Mesodermal cell (in vitro differentiated cells): ENCODE data around the gene ATF6.

Experiments used
- H3K27ac ChIP-seq: 2 replicates; pipeline ENCODE4 v1.7.0; 2013; ENCODE audit warnings: mild to moderate bottlenecking, low read depth, low read length, moderate library complexity; ENCODE audit not compliant: severe bottlenecking
- H3K36me3 ChIP-seq: 2 replicates; pipeline ENCODE4 v1.7.1; 2013; ENCODE audit warnings: mild to moderate bottlenecking, low read length, moderate library complexity; ENCODE audit not compliant: control insufficient read depth, insufficient read depth
- H3K4me1 ChIP-seq: one replicate; pipeline ENCODE4 v1.7.1; 2013; ENCODE audit warnings: mild to moderate bottlenecking, low read length; ENCODE audit not compliant: insufficient read depth, control insufficient read depth, poor library complexity, severe bottlenecking
- H3K4me3 ChIP-seq: 2 replicates; pipeline ENCODE4 v1.7.0; 2013; ENCODE audit warnings: low read length, control low read depth, mild to moderate bottlenecking; ENCODE audit not compliant: insufficient read depth, poor library complexity, severe bottlenecking; ENCODE audit errors: extremely low read depth
- H3K9me3 ChIP-seq: 2 replicates; pipeline ENCODE4 v1.7.1; 2013; ENCODE audit warnings: mild to moderate bottlenecking, low read length, moderate library complexity; ENCODE audit not compliant: control insufficient read depth
- WGBS, 2 experiments: methylation state at CpG; one replicate each; pipeline ENCODE4 v1.1.5; 2013; ENCODE audit warnings: missing lambda C conversion rate in 2 of 2; ENCODE audit not compliant: insufficient coverage in 2 of 2; 5-methylcytosine and 5-hydroxymethylcytosine counted together

The ATF6 gene

GRCh38 chr1:162011337-162012012 is 245.4 kb downstream of the ATF6 start:
- no peaks in the 10 kb centered on the region for H3K9me3 ChIP-seq
- H3K4me1 ChIP-seq: no peaks in the 10 kb centered on the region
- no peak overlapping the region for H3K4me3 ChIP-seq
- H3K27ac ChIP-seq: no peak overlapping the region
- WGBS, 2 experiments: 88 to 100% methylated on average over 1 to 5 of the region's 9 CpGs
- no peaks in the 10 kb centered on the region for H3K36me3 ChIP-seq

GRCh38 chr1:162013289-162013688 is 247.2 kb downstream of the ATF6 start:
- Histone ChIP-seq H3K27ac (no peak overlapping the region), H3K4me3 (no peak overlapping the region), H3K4me1 (no peaks in the 10 kb centered on the region), H3K36me3 (no peaks in the 10 kb centered on the region), H3K9me3 (no peaks in the 10 kb centered on the region)
